Esophagus (tissue), 2 donors: ENCODE measurements around the gene IFIT2. TPM values are rescaled to one million over a fixed set of nuclear protein-coding genes. Genes with fewer than 3 reads are reported as not detected.
A peak's percentile ranks its signal among the peaks of the same experiment; 100 is the strongest.
"Not testable (repeated sequence)": the region's sequence is repeated elsewhere in the genome, so short reads cannot be mapped to it uniquely, and the experiment has no call there.

Experiments
- H3K27ac ChIP-seq, 2 donors: one replicate each; pipeline ENCODE4 v1.5.1; 2013; ENCODE audit warnings: low read depth in 2 of 2, mild to moderate bottlenecking in 2 of 2, inconsistent platforms in 1 of 2, low read length in 1 of 2, moderate library complexity in 1 of 2
- H3K27me3 ChIP-seq, 2 donors: one replicate each; pipeline ENCODE4 v1.6.1; 2013; ENCODE audit warnings: low read length in 2 of 2, control low read depth in 1 of 2, mild to moderate bottlenecking in 1 of 2; ENCODE audit not compliant: insufficient read depth in 2 of 2, control insufficient read depth in 1 of 2
- H3K36me3 ChIP-seq, 2 donors: one replicate each; pipeline ENCODE4 v1.6.1; 2013; ENCODE audit warnings: low read length in 1 of 2; ENCODE audit not compliant: control insufficient read depth in 2 of 2, insufficient read depth in 2 of 2
- H3K4me1 ChIP-seq, 2 donors: one replicate each; pipeline ENCODE4 v1.6.1; 2013; ENCODE audit warnings: low read length in 1 of 2; ENCODE audit not compliant: control insufficient read depth in 2 of 2, insufficient read depth in 2 of 2
- H3K4me3 ChIP-seq, 2 donors: one replicate each; pipeline ENCODE4 v1.5.1; 2013; ENCODE audit warnings: low read length in 2 of 2, mild to moderate bottlenecking in 2 of 2, low read depth in 1 of 2, moderate library complexity in 1 of 2
- H3K9me3 ChIP-seq, 2 donors: one replicate each; pipeline ENCODE4 v1.6.1; 2013; ENCODE audit warnings: mild to moderate bottlenecking in 2 of 2, low read depth in 1 of 2, low read length in 1 of 2, moderate library complexity in 1 of 2; ENCODE audit not compliant: control insufficient read depth in 2 of 2, insufficient read depth in 1 of 2
- WGBS, 2 donors: extraction: QIAGEN DNeasy Blood & Tissue Kit; methylation state at CpG; one replicate each; pipeline ENCODE4 v1.1.7; 2013; 5-methylcytosine and 5-hydroxymethylcytosine counted together
- polyA plus RNA-seq, 2 donors: library from polyadenylated mRNA; stranded (reverse); fragments of 200-250 nt; gene quantifications; one replicate each; pipeline ENCODE4 v1.2.3, GENCODE V29; 2013
- donor health status: healthy with polysubstance abuse.
- donor health status: Bipolar disorder and iron deficiency.

The IFIT2 gene
- polyA plus RNA-seq, 2 donors = 0.94 to 1.1 TPM

- WGBS, 2 donors = 71 to 74% methylated on average over 2 of the region's 2 CpGs
- Histone ChIP-seq H3K36me3 (peaks cover 2% of the 10 kb centered on the region in 2 donors), H3K27me3 (no peaks in the 10 kb centered on the region), H3K4me3 (no peak overlapping the region), H3K4me1 (peaks cover 2% of the 10 kb centered on the region in 2 donors), H3K27ac (no peak overlapping the region), H3K9me3 (no peaks in the 10 kb centered on the region)
Observed at GRCh38 chr10:89344156-89344555, 42.3 kb downstream of the IFIT2 start.

- Histone ChIP-seq H3K27me3 (no peaks in the 10 kb centered on the region), H3K36me3 (no peaks in the 10 kb centered on the region), H3K9me3 (no peaks in the 10 kb centered on the region), H3K4me1 (peaks cover 2% of the 10 kb centered on the region in 2 donors), H3K4me3 (no peak overlapping the region), H3K27ac (no peak overlapping the region)
- WGBS, 2 donors = 92 to 93% methylated on average over 4 of the region's 4 CpGs
Observed at GRCh38 chr10:89345367-89346000, 43.6 kb downstream of the IFIT2 start.

- Histone ChIP-seq H3K27ac (no peak overlapping the region), H3K4me3 (no peak overlapping the region), H3K4me1 (peaks cover 2% of the 10 kb centered on the region in 2 donors), H3K36me3 (no peaks in the 10 kb centered on the region), H3K27me3 (no peaks in the 10 kb centered on the region), H3K9me3 (no peaks in the 10 kb centered on the region)
- 70% methylated on average over 4 of the region's 4 CpGs for WGBS, 2 donors
Observed at GRCh38 chr10:89346405-89347254, 44.8 kb downstream of the IFIT2 start.

- WGBS, 2 donors = 77 to 78% methylated on average over 7 of the region's 7 CpGs
- H3K4me1 ChIP-seq = peaks cover 2% of the 10 kb centered on the region in 2 donors
Observed at GRCh38 chr10:89347701-89348457, 46.0 kb downstream of the IFIT2 start.

GRCh38 chr10:89348481-89348880 lies 46.6 kb downstream of the IFIT2 start:
- Histone ChIP-seq H3K27me3 (no peaks in the 10 kb centered on the region), H3K4me3 (no peak overlapping the region), H3K36me3 (no peaks in the 10 kb centered on the region), H3K4me1 (peaks cover 2% of the 10 kb centered on the region in 2 donors), H3K27ac (no peak overlapping the region), H3K9me3 (no peaks in the 10 kb centered on the region)
- 85 to 88% methylated on average over 5 of the region's 5 CpGs for WGBS, 2 donors

More at GRCh38 chr10:89347701-89348457, 46.0 kb downstream of the IFIT2 start:
- Histone ChIP-seq H3K27ac (no peak overlapping the region), H3K27me3 (no peaks in the 10 kb centered on the region), H3K9me3 (no peaks in the 10 kb centered on the region), H3K36me3 (no peaks in the 10 kb centered on the region), H3K4me3 (no peak overlapping the region)

GRCh38 chr10:89348975-89349374 lies 47.1 kb downstream of the IFIT2 start:
- no peaks in the 10 kb centered on the region for H3K36me3 ChIP-seq
- 71 to 86% methylated on average over 2 of the region's 2 CpGs for WGBS, 2 donors
- no peaks in the 10 kb centered on the region for H3K27me3 ChIP-seq
- H3K4me1 ChIP-seq = peaks cover 2% of the 10 kb centered on the region in 2 donors
- H3K9me3 ChIP-seq = no peaks in the 10 kb centered on the region
- H3K27ac ChIP-seq = no peak overlapping the region
- H3K4me3 ChIP-seq = no peak overlapping the region

- not testable (repeated sequence) for H3K4me3 ChIP-seq, H3K9me3 ChIP-seq, H3K27me3 ChIP-seq, H3K36me3 ChIP-seq, H3K4me1 ChIP-seq
- peak overlapping the region; percentile 67 to 71 for H3K27ac ChIP-seq
- WGBS, 2 donors = 26 to 28% methylated on average over 7 of the region's 7 CpGs
Observed at GRCh38 chr10:89350631-89351315, 48.9 kb downstream of the IFIT2 start.

- H3K4me3 ChIP-seq = no peak overlapping the region
- H3K27ac ChIP-seq = peak overlapping the region in 1 of 2 donors; percentile 67
- H3K9me3 ChIP-seq = no peaks in the 10 kb centered on the region
- H3K36me3 ChIP-seq = no peaks in the 10 kb centered on the region
- peaks cover 2% of the 10 kb centered on the region in 2 donors for H3K4me1 ChIP-seq
- WGBS, 2 donors = 34 to 44% methylated on average over 1 of the region's 1 CpG
- H3K27me3 ChIP-seq = no peaks in the 10 kb centered on the region
Observed at GRCh38 chr10:89351412-89351779, 49.5 kb downstream of the IFIT2 start.
